OCI-LY1 (cell line): ENCODE data around the gene NUP210.

ENCODE experiments used
- EZH2 ChIP-seq: fragments of 200-600 bp; sonication (generic), shearing (Covaris generic); IDR thresholded peaks from 2 replicates; pipeline ENCODE4 v1.8.0; 2017; ENCODE audit warnings: borderline replicate concordance, mixed run types, mild to moderate bottlenecking, antibody characterized with exemption, low read length, moderate library complexity, mixed read lengths
- TF ChIP-seq, protein P1 (sequence below): fragments of 200-600 bp; sonication (generic), shearing (Covaris generic); IDR thresholded peaks from 2 replicates; pipeline ENCODE4 v1.5.1; 2017; ENCODE audit warnings: mild to moderate bottlenecking, antibody characterized with exemption, low read length, moderate library complexity, mixed read lengths

DNA sequence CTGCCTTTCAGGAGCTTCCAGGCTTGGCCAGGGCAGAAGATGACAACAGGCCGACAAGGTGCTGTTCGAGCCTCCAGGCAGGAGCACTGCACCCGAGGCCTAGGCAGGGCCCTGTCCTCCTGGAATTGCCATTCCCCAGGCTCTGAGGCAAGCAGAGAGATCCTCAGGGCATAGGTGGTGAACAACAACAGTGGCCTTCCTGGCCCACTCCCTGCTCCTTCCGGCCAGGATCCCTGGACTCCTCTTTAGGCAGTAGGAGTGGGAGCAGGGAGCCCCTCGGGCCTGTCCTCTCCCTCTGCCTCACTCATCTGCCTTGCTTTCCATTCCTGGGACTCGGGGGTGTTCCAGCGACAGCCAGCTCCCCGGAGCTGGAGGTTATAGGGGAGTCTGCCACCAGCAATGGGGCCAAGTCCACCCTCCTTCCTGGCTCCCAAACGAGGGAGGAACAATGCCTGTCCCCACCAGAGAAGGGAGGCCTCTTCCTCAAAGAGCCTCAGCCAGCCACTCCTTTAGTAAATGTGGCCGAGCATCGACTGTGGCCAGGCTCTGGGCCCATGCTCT, 135.0 kb downstream of the NUP210 start:
- TF ChIP-seq, protein P1, sequence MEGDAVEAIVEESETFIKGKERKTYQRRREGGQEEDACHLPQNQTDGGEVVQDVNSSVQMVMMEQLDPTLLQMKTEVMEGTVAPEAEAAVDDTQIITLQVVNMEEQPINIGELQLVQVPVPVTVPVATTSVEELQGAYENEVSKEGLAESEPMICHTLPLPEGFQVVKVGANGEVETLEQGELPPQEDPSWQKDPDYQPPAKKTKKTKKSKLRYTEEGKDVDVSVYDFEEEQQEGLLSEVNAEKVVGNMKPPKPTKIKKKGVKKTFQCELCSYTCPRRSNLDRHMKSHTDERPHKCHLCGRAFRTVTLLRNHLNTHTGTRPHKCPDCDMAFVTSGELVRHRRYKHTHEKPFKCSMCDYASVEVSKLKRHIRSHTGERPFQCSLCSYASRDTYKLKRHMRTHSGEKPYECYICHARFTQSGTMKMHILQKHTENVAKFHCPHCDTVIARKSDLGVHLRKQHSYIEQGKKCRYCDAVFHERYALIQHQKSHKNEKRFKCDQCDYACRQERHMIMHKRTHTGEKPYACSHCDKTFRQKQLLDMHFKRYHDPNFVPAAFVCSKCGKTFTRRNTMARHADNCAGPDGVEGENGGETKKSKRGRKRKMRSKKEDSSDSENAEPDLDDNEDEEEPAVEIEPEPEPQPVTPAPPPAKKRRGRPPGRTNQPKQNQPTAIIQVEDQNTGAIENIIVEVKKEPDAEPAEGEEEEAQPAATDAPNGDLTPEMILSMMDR: no peak
- TF ChIP-seq EZH2: no peak
